ENCODE results near the gene NHSL2.

NHSL2 gene

GRCh38 chrX:72081605-72082320 is 171.1 kb downstream of the NHSL2 start:
- no peak for DNase-seq

- no peak for DNase-seq
Measured at GRCh38 chrX:72083291-72083690, 172.6 kb downstream of the NHSL2 start.

GRCh38 chrX:72084114-72084513 is 173.5 kb downstream of the NHSL2 start:
- no peak for DNase-seq

- DNase-seq = no peak
Measured at GRCh38 chrX:72086995-72087394, 176.3 kb downstream of the NHSL2 start.

- no peak for DNase-seq
Measured at GRCh38 chrX:72088761-72089160, 178.1 kb downstream of the NHSL2 start.

GRCh38 chrX:72089254-72089653 is 178.6 kb downstream of the NHSL2 start:
- DNase-seq = no peak

- DNase-seq = peak; percentile 85
Measured at GRCh38 chrX:72094894-72095293, 184.2 kb downstream of the NHSL2 start.

- no peak for DNase-seq
Measured at GRCh38 chrX:72095370-72095769, 184.7 kb downstream of the NHSL2 start.

GRCh38 chrX:72097098-72097497 is 186.5 kb downstream of the NHSL2 start:
- DNase-seq = no peak

GRCh38 chrX:72100051-72100755 is 189.6 kb downstream of the NHSL2 start:
- peak; percentile 39 for DNase-seq

GRCh38 chrX:72100824-72101351 is 190.2 kb downstream of the NHSL2 start:
- DNase-seq = no peak

- no peak for DNase-seq
Measured at GRCh38 chrX:72101597-72102037, 191.0 kb downstream of the NHSL2 start.

GRCh38 chrX:72102126-72102525 is 191.5 kb downstream of the NHSL2 start:
- no peak for DNase-seq

GRCh38 chrX:72102760-72103159 is 192.1 kb downstream of the NHSL2 start:
- DNase-seq = no peak

- DNase-seq = no peak
Measured at GRCh38 chrX:72105436-72105835, 194.8 kb downstream of the NHSL2 start.

- DNase-seq = no peak
Measured at GRCh38 chrX:72107320-72107719, 196.7 kb downstream of the NHSL2 start.

GRCh38 chrX:72107841-72108595 is 197.4 kb downstream of the NHSL2 start:
- DNase-seq = no peak

GRCh38 chrX:72108666-72109065 is 198.0 kb downstream of the NHSL2 start:
- no peak for DNase-seq

GRCh38 chrX:72110051-72110875 is 199.6 kb downstream of the NHSL2 start:
- DNase-seq = no peak

- no peak for DNase-seq
Measured at GRCh38 chrX:72110876-72111708, 200.4 kb downstream of the NHSL2 start.

- DNase-seq = no peak
Measured at GRCh38 chrX:72113461-72113860, 202.8 kb downstream of the NHSL2 start.

- no peak for DNase-seq
Measured at GRCh38 chrX:72114306-72114705, 203.7 kb downstream of the NHSL2 start.

Data from eye (tissue), 1 donor.